PC-3 (cell line): ENCODE results near the gene TLE6. TPM values are rescaled to one million over a fixed set of nuclear protein-coding genes. Genes with fewer than 3 reads are reported as not detected.
A peak's percentile ranks its signal among the peaks of the same experiment; 100 is the strongest.

Experiments used
- ATAC-seq: fragments of 200-7000 bp; cut with Tn5 transposase; 2 replicates; pipeline ENCODE4 v1.9.1; 2020; ENCODE audit warnings: mild to moderate bottlenecking, moderate library complexity
- BruUV-seq: library from RNA; stranded (reverse); fragments of 400-500 nt; replicated peaks from 2 replicates; lab custom pipeline; 2021; lab: Mats Ljungman, UMichigan
- CTCF ChIA-PET: fragments of 300-600 bp; sonication (Branson Sonifier 250); formaldehyde crosslinking; loops from one replicate; lab custom pipeline; 2022; ENCODE audit warnings: antibody characterized with exemption; lab: Charles Lee
- POLR2A ChIA-PET: fragments of 300-600 bp; sonication (Branson Sonifier 250); formaldehyde crosslinking; loops from one replicate; lab custom pipeline; 2022; ENCODE audit warnings: antibody characterized with exemption; ENCODE audit not compliant: unreplicated experiment; lab: Charles Lee
- DNase-seq: peaks from one replicate; pipeline ENCODE4 v3.0.0-alpha.2; 2015
- H2AFZ ChIP-seq: fragments of 300-600 bp; sonication (generic); 2 replicates; pipeline ENCODE4 v1.6.0; 2016; ENCODE audit warnings: antibody characterized with exemption, low read length
- H3F3A ChIP-seq: fragments of 300-600 bp; sonication (generic); one replicate; pipeline ENCODE4 v1.6.0; 2017; ENCODE audit warnings: antibody characterized with exemption, low read length, control low read depth, mild to moderate bottlenecking; ENCODE audit not compliant: unreplicated experiment
- H3K27ac ChIP-seq: fragments of 300-600 bp; sonication (generic); 2 replicates; pipeline ENCODE4 v1.5.1; 2016; ENCODE audit warnings: mild to moderate bottlenecking, low read length
- H3K27me3 ChIP-seq: fragments of 300-600 bp; sonication (generic); 2 replicates; pipeline ENCODE4 v1.6.1; 2016; ENCODE audit warnings: low read length, mixed read lengths
- H3K36me3 ChIP-seq: fragments of 300-600 bp; sonication (generic); 2 replicates; pipeline ENCODE4 v1.6.1; 2016; ENCODE audit warnings: low read depth, mixed run types, low read length, mixed read lengths
- H3K4me1 ChIP-seq: fragments of 300-600 bp; sonication (generic); 2 replicates; pipeline ENCODE4 v1.5.1; 2016; ENCODE audit warnings: low read length; ENCODE audit not compliant: insufficient read depth
- H3K4me2 ChIP-seq: fragments of 300-600 bp; sonication (generic); 2 replicates; pipeline ENCODE4 v1.6.0; 2016; ENCODE audit warnings: low read length
- H3K4me3 ChIP-seq: fragments of 300-600 bp; sonication (generic); 2 replicates; pipeline ENCODE4 v1.5.1; 2016; ENCODE audit warnings: mild to moderate bottlenecking, low read length, mixed read lengths
- H3K79me2 ChIP-seq: fragments of 300-600 bp; sonication (generic); 2 replicates; pipeline ENCODE4 v1.6.1; 2017; ENCODE audit warnings: low read length, mixed read lengths
- H3K9ac ChIP-seq: fragments of 300-600 bp; sonication (generic); 2 replicates; pipeline ENCODE4 v1.6.0; 2016; ENCODE audit warnings: mild to moderate bottlenecking, low read length
- H3K9me2 ChIP-seq: fragments of 300-600 bp; sonication (generic); replicated peaks from 2 replicates; pipeline ENCODE4 v1.6.1; 2016; ENCODE audit warnings: mixed run types, low read length, mixed read lengths
- H3K9me3 ChIP-seq: fragments of 300-600 bp; sonication (generic); 2 replicates; pipeline ENCODE4 v1.6.1; 2016; ENCODE audit warnings: low read length, mixed read lengths
- H4K20me1 ChIP-seq: fragments of 300-600 bp; sonication (generic); 2 replicates; pipeline ENCODE4 v1.6.1; 2016; ENCODE audit warnings: low read length, mixed read lengths
- CTCF ChIP-seq: fragments of 300-600 bp; sonication (generic); conservative IDR thresholded peaks from 2 replicates; pipeline ENCODE4 v1.5.1; 2017; ENCODE audit warnings: antibody characterized with exemption, low read depth, mild to moderate bottlenecking, low read length
- EZH2 ChIP-seq: fragments of 300-600 bp; sonication (generic); IDR thresholded peaks from one replicate; pipeline ENCODE4 v1.6.1; 2017; ENCODE audit warnings: antibody characterized with exemption, mild to moderate bottlenecking, low read length; ENCODE audit not compliant: unreplicated experiment
- EZH2phosphoT487 ChIP-seq: fragments of 300-600 bp; sonication (generic); IDR thresholded peaks from 2 replicates; pipeline ENCODE4 v1.6.1; 2018; ENCODE audit warnings: mild to moderate bottlenecking, antibody characterized with exemption, low read length, borderline replicate concordance
- intact Hi-C: fragments of 100-400 bp; cut with micrococcal nuclease; formaldehyde crosslinking; loops from 2 replicates; pipeline ENCODE4 v1.9.0; 2023
- total RNA-seq: library from RNA; depleted of rRNA; stranded (reverse); fragments of >200 nt; gene quantifications from 2 replicates; pipeline ENCODE4 v1.2.3, GENCODE V29; 2014

Gene TLE6
- total RNA-seq, 1 experiment from 2014 or later: 1.9 TPM

GRCh38 chr19:2949939-2950285 is 27.5 kb upstream of the TLE6 start:
- BruUV-seq: TSS peak; percentile 74

GRCh38 chr19:2950286-2951124 is 26.9 kb upstream of the TLE6 start:
- Histone ChIP-seq H3K4me3 (peak overlapping the region; percentile 87), H2AFZ (peak overlapping the region; percentile 82), H3K9ac (peak overlapping the region; percentile 87), H3K4me1 (peaks cover 17% of the 10 kb centered on the region; the same call in 1 of the 2 replicates), H3K27me3 (no peaks in the 10 kb centered on the region), H3K27ac (peak overlapping the region; percentile 47), H3K9me2 (no peaks in the 10 kb centered on the region), H3F3A (peaks cover 3% of the 10 kb centered on the region), H3K4me2 (peak overlapping the region; percentile 95), H3K36me3 (no peaks in the 10 kb centered on the region), H4K20me1 (no peaks in the 10 kb centered on the region), H3K79me2 (peaks cover 17% of the 10 kb centered on the region), H3K9me3 (no peaks in the 10 kb centered on the region)
- TF ChIP-seq CTCF (no peak), EZH2 (no peak), EZH2phosphoT487 (no peak)
- DNase-seq (peak; percentile 98), ATAC-seq (peak; percentile 86)
- BruUV-seq: no TSS peak
- intact Hi-C loops: loop anchor here (2.0 to 10.0 kb wide), 4 partner anchors 28 to 177 kb away; partner anchors contain the start of gene GNA11
- ChIA-PET POLR2A (interaction anchor here (0.5 to 0.7 kb wide), 7 partner anchors 62 to 1966 kb away, joined by 3 to 18 read pairs (median 4); no protein-coding TSS in a partner anchor), CTCF (interaction anchor here (0.6 to 1.6 kb wide), 12 partner anchors 13 to 355 kb away, joined by 3 to 14 read pairs (median 6); partner anchors contain the start of gene ZNF57)

More at GRCh38 chr19:2949939-2950285, 27.5 kb upstream of the TLE6 start:
- Histone ChIP-seq H3K36me3 (no peaks in the 10 kb centered on the region), H3K9ac (peak overlapping the region; percentile 87), H3K4me3 (peak overlapping the region; percentile 87), H3K79me2 (peaks cover 17% of the 10 kb centered on the region), H3F3A (peaks cover 3% of the 10 kb centered on the region), H3K4me1 (peaks cover 17% of the 10 kb centered on the region; the same call in 1 of the 2 replicates), H3K27me3 (no peaks in the 10 kb centered on the region), H3K9me3 (no peaks in the 10 kb centered on the region), H2AFZ (peak overlapping the region; percentile 73), H4K20me1 (no peaks in the 10 kb centered on the region), H3K4me2 (peak overlapping the region; percentile 95), H3K27ac (peak overlapping the region; percentile 47), H3K9me2 (no peaks in the 10 kb centered on the region)
- no peak for TF ChIP-seq EZH2
- TF ChIP-seq CTCF: no peak
- TF ChIP-seq EZH2phosphoT487: no peak
- ChIA-PET POLR2A (interaction anchor here (0.6 kb wide), 2 partner anchors 62 kb away, joined by 3 to 5 read pairs; no protein-coding TSS in a partner anchor), CTCF (interaction anchor here (0.6 to 1.6 kb wide), 9 partner anchors 49 to 355 kb away, joined by 3 to 14 read pairs (median 6); partner anchors contain the start of gene ZNF57)
- ATAC-seq (no peak), DNase-seq (peak; percentile 4)
- intact Hi-C loops: loop anchor here (2.0 to 10.0 kb wide), 4 partner anchors 27 to 177 kb away; partner anchors contain the start of gene GNA11
